ENCODE data around the gene AHRR.

- no peak for TF ChIP-seq EP300 (IDR thresholded peaks at IDR 0.05)
- TF ChIP-seq CTCF (IDR thresholded peaks at IDR 0.05), result no peak
- TF ChIP-seq POLR2AphosphoS5 (IDR thresholded peaks at IDR 0.05), result no peak
These were observed 105.0 kb downstream of the AHRR start for GRCh38 chr5:426392-426976.

Data from stomach (tissue), 4 donors.